RPMI8226 (cell line): ENCODE measurements around the gene ZNF749.
"Not testable (repeated sequence)": the region's sequence is repeated elsewhere in the genome, so short reads cannot be mapped to it uniquely, and the experiment has no call there.

ENCODE experiments used
- DNase-seq: peaks from one replicate; pipeline ENCODE4 v3.0.0-alpha.2; 2015

ZNF749 gene

DNA sequence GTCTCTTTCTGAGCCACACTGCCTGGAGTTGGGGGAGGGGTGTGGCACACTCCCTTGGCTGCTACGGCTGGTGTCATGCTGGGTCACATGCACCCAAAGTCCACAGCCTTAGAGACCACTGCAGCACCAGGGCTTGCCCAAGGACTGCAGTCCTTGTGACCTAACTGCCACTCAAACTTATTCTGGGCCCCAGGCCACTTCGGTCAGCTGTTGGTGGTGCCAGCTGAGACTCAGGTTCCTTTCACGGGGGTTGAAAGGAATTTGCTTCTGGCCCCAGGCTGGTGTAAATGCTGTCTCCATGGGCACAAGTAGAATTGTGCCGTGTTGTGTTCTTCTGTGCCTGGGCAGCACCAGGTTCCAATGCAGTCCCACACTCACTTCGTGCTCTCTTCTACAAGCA lies 31.4 kb downstream of the ZNF749 start:
- no peak for DNase-seq

DNA sequence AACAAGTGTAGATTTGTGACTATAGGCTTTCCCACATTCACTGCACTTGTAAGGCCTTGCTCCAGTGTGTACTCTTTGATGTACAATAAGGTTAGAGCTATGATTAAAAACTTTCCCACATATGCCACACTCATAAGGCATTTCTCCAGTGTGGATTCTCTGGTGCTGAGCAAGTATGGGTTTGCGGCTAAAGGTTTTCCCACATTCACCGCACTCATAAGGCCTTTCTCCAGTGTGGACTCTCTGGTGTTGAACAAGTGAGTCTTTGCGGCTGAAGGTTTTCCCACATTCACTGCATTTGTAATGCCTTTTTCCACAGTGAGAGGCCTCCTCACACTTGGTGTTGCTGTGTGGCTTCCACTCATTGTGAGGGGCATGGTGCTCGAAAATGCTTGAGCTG lies 38.5 kb downstream of the ZNF749 start:
- no peak for DNase-seq

GRCh38 chr19:57477191-57478008 lies 42.3 kb downstream of the ZNF749 start, which contains the start of gene ZNF772:
ZNF772 (minus strand) TSS chr19:57477566; CDS start chr19:57477309, 257 bp downstream.
- peak; percentile 97 for DNase-seq

GRCh38 chr19:57487477-57488298 lies 52.6 kb downstream of the ZNF749 start, which contains the start of gene ZNF419:
ZNF419 (plus strand) TSS chr19:57487750; CDS start chr19:57487951, 201 bp downstream.
- DNase-seq = peak; percentile 96

GRCh38 chr19:57488299-57488644 lies 53.1 kb downstream of the ZNF749 start:
- not testable (repeated sequence) for DNase-seq
